Measurements from ENCODE around the gene DNAH10. TPM values are rescaled to one million over a fixed set of nuclear protein-coding genes. Genes with fewer than 3 reads are reported as not detected.

Gene DNAH10
- total RNA-seq, 1 experiment from 2014 or later = 0.39 TPM

GRCh38 chr12:123856681-123857080, 94.6 kb downstream of the DNAH10 start:
- no peaks in the 10 kb centered on the region for H3K36me3 ChIP-seq (ENCODE audit: control insufficient read depth, insufficient read depth, low read length)
- no peak for DNase-seq (ENCODE audit: low read depth, low spot score)
- H3K9me3 ChIP-seq (ENCODE audit: control insufficient read depth, insufficient read depth, low read depth, low read length) = no peaks in the 10 kb centered on the region
- H3K27ac ChIP-seq (ENCODE audit: low read length) = no peak overlapping the region
- TF ChIP-seq SIN3A (IDR thresholded peaks at IDR 0.05; ENCODE audit: borderline replicate concordance, insufficient read depth, low read depth, low read length) (no peak), POLR2AphosphoS5 (IDR thresholded peaks at IDR 0.05; ENCODE audit: low read depth, low read length) (no peak), TCF7L2 (IDR thresholded peaks at IDR 0.05; ENCODE audit: low read depth, low read length) (no peak), REST (IDR thresholded peaks at IDR 0.05; ENCODE audit: insufficient read depth in 1 of 2, low read depth in 2 of 2, low read length in 1 of 2) (no peak)
- TF ChIP-seq, protein P1, sequence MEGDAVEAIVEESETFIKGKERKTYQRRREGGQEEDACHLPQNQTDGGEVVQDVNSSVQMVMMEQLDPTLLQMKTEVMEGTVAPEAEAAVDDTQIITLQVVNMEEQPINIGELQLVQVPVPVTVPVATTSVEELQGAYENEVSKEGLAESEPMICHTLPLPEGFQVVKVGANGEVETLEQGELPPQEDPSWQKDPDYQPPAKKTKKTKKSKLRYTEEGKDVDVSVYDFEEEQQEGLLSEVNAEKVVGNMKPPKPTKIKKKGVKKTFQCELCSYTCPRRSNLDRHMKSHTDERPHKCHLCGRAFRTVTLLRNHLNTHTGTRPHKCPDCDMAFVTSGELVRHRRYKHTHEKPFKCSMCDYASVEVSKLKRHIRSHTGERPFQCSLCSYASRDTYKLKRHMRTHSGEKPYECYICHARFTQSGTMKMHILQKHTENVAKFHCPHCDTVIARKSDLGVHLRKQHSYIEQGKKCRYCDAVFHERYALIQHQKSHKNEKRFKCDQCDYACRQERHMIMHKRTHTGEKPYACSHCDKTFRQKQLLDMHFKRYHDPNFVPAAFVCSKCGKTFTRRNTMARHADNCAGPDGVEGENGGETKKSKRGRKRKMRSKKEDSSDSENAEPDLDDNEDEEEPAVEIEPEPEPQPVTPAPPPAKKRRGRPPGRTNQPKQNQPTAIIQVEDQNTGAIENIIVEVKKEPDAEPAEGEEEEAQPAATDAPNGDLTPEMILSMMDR (IDR thresholded peaks at IDR 0.05) = no peak
- ChIA-PET POLR2A (no interaction called here), CTCF (no interaction called here)
- H3K4me1 ChIP-seq (ENCODE audit: control insufficient read depth, insufficient read depth, low read length) = no peaks in the 10 kb centered on the region
- no peaks in the 10 kb centered on the region for H3K27me3 ChIP-seq (ENCODE audit: control insufficient read depth, insufficient read depth, low read length)
- H3K4me3 ChIP-seq (ENCODE audit: low read depth in 2 of 2, low read length in 2 of 2) = no peak overlapping the region
- ATAC-seq = no peak
- intact Hi-C loops (cut with micrococcal nuclease; ENCODE audit: unreplicated experiment) = no loop called here
- no TSS peak for BruUV-seq (replicated peaks)
- in situ Hi-C loops (cut with HindIII; ENCODE audit: low pct_unique_long_range_greater_than_20kb, low sequenced_read_pairs) = no loop called here

- no peaks in the 10 kb centered on the region for H3K9me3 ChIP-seq (ENCODE audit: control insufficient read depth, insufficient read depth, low read depth, low read length)
- ChIA-PET POLR2A (no interaction called here), CTCF (no interaction called here)
- DNase-seq (ENCODE audit: low read depth, low spot score) = no peak
- in situ Hi-C loops (cut with HindIII; ENCODE audit: low pct_unique_long_range_greater_than_20kb, low sequenced_read_pairs) (no loop called here), intact Hi-C loops (cut with micrococcal nuclease; ENCODE audit: unreplicated experiment) (no loop called here)
- H3K4me3 ChIP-seq (ENCODE audit: low read depth in 2 of 2, low read length in 2 of 2) = no peak overlapping the region
- no TSS peak for BruUV-seq (replicated peaks)
- H3K27me3 ChIP-seq (ENCODE audit: control insufficient read depth, insufficient read depth, low read length) = no peaks in the 10 kb centered on the region
- ATAC-seq = no peak
- no peak overlapping the region for H3K27ac ChIP-seq (ENCODE audit: low read length)
- H3K36me3 ChIP-seq (ENCODE audit: control insufficient read depth, insufficient read depth, low read length) = no peaks in the 10 kb centered on the region
- no peak for TF ChIP-seq REST (IDR thresholded peaks at IDR 0.05; ENCODE audit: insufficient read depth in 1 of 2, low read depth in 2 of 2, low read length in 1 of 2)
- TF ChIP-seq POLR2AphosphoS5 (IDR thresholded peaks at IDR 0.05; ENCODE audit: low read depth, low read length) = no peak
- no peak for TF ChIP-seq TCF7L2 (IDR thresholded peaks at IDR 0.05; ENCODE audit: low read depth, low read length)
- TF ChIP-seq, protein P1 (IDR thresholded peaks at IDR 0.05) = no peak
- no peak for TF ChIP-seq SIN3A (IDR thresholded peaks at IDR 0.05; ENCODE audit: borderline replicate concordance, insufficient read depth, low read depth, low read length)
- H3K4me1 ChIP-seq (ENCODE audit: control insufficient read depth, insufficient read depth, low read length) = no peaks in the 10 kb centered on the region
Measured at GRCh38 chr12:123858176-123858575, 96.1 kb downstream of the DNAH10 start.
